Kidney (tissue), 14 donors: ENCODE measurements around the gene AP3B2. TPM values are rescaled to one million over a fixed set of nuclear protein-coding genes. Genes with fewer than 3 reads are reported as not detected.

Experiments used
- DNase-seq, 5 donors: peaks; one replicate each; pipeline ENCODE4 v3.0.0-alpha.2; 2013 to 2020
- FAIRE-seq: peaks from 2 replicates; lab custom pipeline; 2012; peaks lifted over from hg19 to GRCh38; lab: Jason Lieb, UNC
- H3K27ac ChIP-seq, 2 donors: one replicate each; pipeline ENCODE4 v1.7.0; 2013; ENCODE audit warnings: low read depth in 2 of 2, low read length in 2 of 2, inconsistent platforms in 1 of 2
- H3K27me3 ChIP-seq: one replicate; pipeline ENCODE4 v1.7.1; 2013; ENCODE audit warnings: low read length, inconsistent platforms; ENCODE audit not compliant: control insufficient read depth, insufficient read depth
- H3K36me3 ChIP-seq, 3 donors: one replicate each; pipeline versions ENCODE4 v1.7.0 to v1.7.1; 2013; ENCODE audit warnings: low read length in 3 of 3, control low read depth in 1 of 3, inconsistent platforms in 1 of 3; ENCODE audit not compliant: insufficient read depth in 3 of 3, control insufficient read depth in 2 of 3
- H3K4me1 ChIP-seq, 3 donors: one replicate each; pipeline versions ENCODE4 v1.7.0 to v1.7.1; 2013; ENCODE audit warnings: low read length in 3 of 3, inconsistent platforms in 1 of 3, low read depth in 1 of 3; ENCODE audit not compliant: control insufficient read depth in 2 of 3, insufficient read depth in 2 of 3
- H3K4me3 ChIP-seq, 3 donors: one replicate each; pipeline versions ENCODE4 v1.7.0 to v1.8.1; 2013; ENCODE audit warnings: low read length in 3 of 3, control low read depth in 1 of 3, inconsistent platforms in 1 of 3
- H3K9ac ChIP-seq, 3 donors: one replicate each; pipeline versions ENCODE4 v1.7.0 to v1.7.1; 2013; ENCODE audit warnings: low read length in 3 of 3, control low read depth in 1 of 3, inconsistent platforms in 1 of 3
- H3K9me3 ChIP-seq, 3 donors: one replicate each; pipeline versions ENCODE4 v1.7.0 to v1.7.1; 2013; ENCODE audit warnings: low read length in 3 of 3, control low read depth in 1 of 3, inconsistent platforms in 1 of 3; ENCODE audit not compliant: control insufficient read depth in 2 of 3, insufficient read depth in 1 of 3
- intact Hi-C: fragments of 100-400 bp; cut with DNase I; formaldehyde crosslinking; loops from one replicate; pipeline ENCODE4 v1.11.1; 2022
- polyA plus RNA-seq: library from polyadenylated mRNA; stranded (reverse); fragments of 350-450 nt; fragmentation: Illumina TruSeq; extraction: RNeasy Lipid Tissue Mini Kit (QIAGEN cat#74804); gene quantifications from one replicate; pipeline ENCODE4 v1.2.3, GENCODE V29; 2014; ENCODE audit warnings: low read depth, low replicate concordance; ENCODE audit not compliant: insufficient read depth
- total RNA-seq: library from RNA; stranded (reverse); fragmentation: NEBNext Ultra II Directional; extraction: Animal tissue kit (Norgen Biotek cat#: 25700); gene quantifications from one replicate; pipeline ENCODE4 v1.2.1, GENCODE V29; 2021
- TF ChIP-seq, protein P1 (sequence below): IDR thresholded peaks from 3 replicates; pipeline ENCODE4 v1.5.1; 2012; ENCODE audit warnings: mild to moderate bottlenecking, moderate library complexity, borderline replicate concordance; ENCODE audit not compliant: insufficient read depth; ENCODE audit errors: extremely low read depth
- donor health status: control.
- donor health status: control.
- donor health status: control.
- donor health status: control.
- donor health status: control.
- donor health status: DM: yes; HTN: yes; CAD: no.
- donor health status: Normal renal cell carcinoma (clear cell type).

The AP3B2 gene
- total and polyA plus RNA-seq, 2 donors from 2014 or later = 1.8 to 4.7 TPM

DNA sequence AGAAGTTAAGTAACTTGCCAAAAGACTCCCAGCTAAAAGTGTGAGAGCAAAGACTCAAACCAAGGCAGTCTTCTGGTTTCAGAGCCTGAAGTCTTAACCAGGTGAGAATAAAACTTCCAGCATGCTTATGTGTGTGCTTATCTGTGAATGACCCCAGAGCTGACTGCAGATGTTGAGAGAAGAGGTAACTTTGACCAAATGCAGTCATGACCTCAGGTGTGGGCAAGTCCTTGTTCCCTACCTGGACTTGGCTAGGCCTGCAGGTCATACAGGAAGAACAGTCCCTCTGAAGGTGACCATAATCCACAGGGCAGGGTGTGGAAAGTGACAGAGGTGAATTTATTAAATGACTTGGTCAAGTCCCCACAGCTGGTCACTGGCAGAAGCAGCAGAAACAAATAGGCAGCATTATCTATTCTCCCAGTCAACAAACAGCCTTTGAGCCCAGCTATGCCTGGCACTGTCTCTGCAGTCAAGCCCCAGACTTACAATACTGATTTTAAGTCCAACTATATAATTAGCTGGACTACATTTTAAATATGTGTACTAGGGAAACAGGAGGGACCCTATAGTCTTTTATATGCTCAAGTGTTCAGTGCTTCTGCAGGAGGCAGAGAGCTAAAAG, 59.5 kb downstream of the AP3B2 start:
- H3K9me3 ChIP-seq = no peaks in the 10 kb centered on the region
- no peak overlapping the region for H3K27ac ChIP-seq
- no peak overlapping the region for H3K4me3 ChIP-seq
- H3K4me1 ChIP-seq = peaks cover 0 to 3% (median 0%) of the 10 kb centered on the region in 3 donors
- TF ChIP-seq, protein P1, sequence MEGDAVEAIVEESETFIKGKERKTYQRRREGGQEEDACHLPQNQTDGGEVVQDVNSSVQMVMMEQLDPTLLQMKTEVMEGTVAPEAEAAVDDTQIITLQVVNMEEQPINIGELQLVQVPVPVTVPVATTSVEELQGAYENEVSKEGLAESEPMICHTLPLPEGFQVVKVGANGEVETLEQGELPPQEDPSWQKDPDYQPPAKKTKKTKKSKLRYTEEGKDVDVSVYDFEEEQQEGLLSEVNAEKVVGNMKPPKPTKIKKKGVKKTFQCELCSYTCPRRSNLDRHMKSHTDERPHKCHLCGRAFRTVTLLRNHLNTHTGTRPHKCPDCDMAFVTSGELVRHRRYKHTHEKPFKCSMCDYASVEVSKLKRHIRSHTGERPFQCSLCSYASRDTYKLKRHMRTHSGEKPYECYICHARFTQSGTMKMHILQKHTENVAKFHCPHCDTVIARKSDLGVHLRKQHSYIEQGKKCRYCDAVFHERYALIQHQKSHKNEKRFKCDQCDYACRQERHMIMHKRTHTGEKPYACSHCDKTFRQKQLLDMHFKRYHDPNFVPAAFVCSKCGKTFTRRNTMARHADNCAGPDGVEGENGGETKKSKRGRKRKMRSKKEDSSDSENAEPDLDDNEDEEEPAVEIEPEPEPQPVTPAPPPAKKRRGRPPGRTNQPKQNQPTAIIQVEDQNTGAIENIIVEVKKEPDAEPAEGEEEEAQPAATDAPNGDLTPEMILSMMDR = no peak
- no peak overlapping the region for H3K9ac ChIP-seq
- intact Hi-C loops = no loop called here
- FAIRE-seq (no peak), DNase-seq (no peak)
- peaks cover 14% of the 10 kb centered on the region for H3K27me3 ChIP-seq
- no peaks in the 10 kb centered on the region for H3K36me3 ChIP-seq

GRCh38 chr15:82649226-82649999, 60.3 kb downstream of the AP3B2 start:
- Histone ChIP-seq H3K9me3 (no peaks in the 10 kb centered on the region), H3K9ac (no peak overlapping the region), H3K27me3 (peaks cover 19% of the 10 kb centered on the region), H3K27ac (no peak overlapping the region), H3K36me3 (no peaks in the 10 kb centered on the region), H3K4me1 (peaks cover 0 to 3% (median 0%) of the 10 kb centered on the region in 3 donors), H3K4me3 (no peak overlapping the region)
- intact Hi-C loops = no loop called here
- TF ChIP-seq, protein P1 = no peak
- DNase-seq = no peak
- FAIRE-seq = no peak

- DNase-seq (peak in 3 of 5 donors; percentile 16 to 44 (median 24)), FAIRE-seq (no peak)
- peak overlapping the region in 1 of 3 donors; percentile 32 for H3K4me3 ChIP-seq
Measured at GRCh38 chr15:82648257-82649103, 61.2 kb downstream of the AP3B2 start.

More at GRCh38 chr15:82648257-82649103, 61.2 kb downstream of the AP3B2 start:
- Histone ChIP-seq H3K4me1 (peaks cover 0 to 3% (median 0%) of the 10 kb centered on the region in 3 donors), H3K36me3 (no peaks in the 10 kb centered on the region), H3K27me3 (peaks cover 19% of the 10 kb centered on the region), H3K9me3 (no peaks in the 10 kb centered on the region), H3K9ac (no peak overlapping the region), H3K27ac (no peak overlapping the region)
- intact Hi-C loops = no loop called here
- TF ChIP-seq, protein P1 = no peak
